Measurements from ENCODE around the gene FZD1.

FZD1 gene

GRCh38 chr7:91264046-91264923, at the start of gene FZD1:
TSS of gene FZD1 (plus strand) at chr7:91264433. CDS start at chr7:91264881, 448 bp downstream.
- DNase-seq: peak; percentile 98

GRCh38 chr7:91226411-91226810, 37.8 kb upstream of the FZD1 start:
- DNase-seq: no peak

- no peak for DNase-seq
Measured at GRCh38 chr7:91228327-91228726, 35.9 kb upstream of the FZD1 start.

- DNase-seq: no peak
Measured at GRCh38 chr7:91228927-91229558, 35.2 kb upstream of the FZD1 start.

- DNase-seq: no peak
Measured at GRCh38 chr7:91230100-91230499, 34.1 kb upstream of the FZD1 start.

GRCh38 chr7:91230503-91230902, 33.7 kb upstream of the FZD1 start:
- DNase-seq: no peak

- DNase-seq: no peak
Measured at GRCh38 chr7:91233212-91233611, 31.0 kb upstream of the FZD1 start.

- DNase-seq: no peak
Measured at GRCh38 chr7:91235211-91235832, 28.9 kb upstream of the FZD1 start.

GRCh38 chr7:91239171-91239604, 25.0 kb upstream of the FZD1 start:
- DNase-seq: no peak

- no peak for DNase-seq
Measured at GRCh38 chr7:91239772-91240171, 24.5 kb upstream of the FZD1 start.

GRCh38 chr7:91240376-91240941, 23.8 kb upstream of the FZD1 start:
- DNase-seq: no peak

GRCh38 chr7:91242097-91242844, 22.0 kb upstream of the FZD1 start:
- DNase-seq: peak; percentile 91

GRCh38 chr7:91243591-91244301, 20.5 kb upstream of the FZD1 start:
- peak; percentile 88 for DNase-seq

- no peak for DNase-seq
Measured at GRCh38 chr7:91247500-91247899, 16.7 kb upstream of the FZD1 start.

GRCh38 chr7:91248996-91249395, 15.2 kb upstream of the FZD1 start:
- no peak for DNase-seq

GRCh38 chr7:91249506-91250233, 14.6 kb upstream of the FZD1 start:
- no peak for DNase-seq

GRCh38 chr7:91250706-91251105, 13.5 kb upstream of the FZD1 start:
- DNase-seq: no peak

GRCh38 chr7:91251877-91252276, 12.4 kb upstream of the FZD1 start:
- DNase-seq: no peak

- DNase-seq: peak; percentile 34
Measured at GRCh38 chr7:91263384-91264045, 718 bp upstream of the FZD1 start.

GRCh38 chr7:91264924-91265681, 870 bp downstream of the FZD1 start:
- no peak for DNase-seq
